Right lobe of liver (tissue), 4 donors: ENCODE results near the gene TCF7L2.

ENCODE experiments used
- CTCF ChIP-seq, 4 donors: fragments of 200-600 bp in 3 of 4; fragments of 450-650 bp in 1 of 4; IDR thresholded peaks; one replicate each; pipeline versions ENCODE4 v1.5.1 to v1.8.0; 2016 to 2022; ENCODE audit warnings: antibody characterized with exemption in 4 of 4, mild to moderate bottlenecking in 2 of 4
- POLR2A ChIP-seq: fragments of 450-650 bp; IDR thresholded peaks from one replicate; pipeline ENCODE4 v1.6.1; 2017; ENCODE audit warnings: antibody characterized with exemption, mild to moderate bottlenecking
- donor health status: DM: no; HTN: no; CAD: no.
- donor health status: DM: no; HTN: no; CAD: no.
- donor health status: DM: no; HTN: yes; CAD: no.

GRCh38 chr10:113030453-113030852, 80.4 kb downstream of the TCF7L2 start:
- TF ChIP-seq CTCF (IDR thresholded peaks at IDR 0.05): no peak
- TF ChIP-seq POLR2A: no peak
